Right lung (tissue), 5 donors: ENCODE results near the gene ADAM12. TPM values are rescaled to one million over a fixed set of nuclear protein-coding genes. Genes with fewer than 3 reads are reported as not detected.
A peak's percentile ranks its signal among the peaks of the same experiment; 100 is the strongest.
"Not testable (repeated sequence)": the region's sequence is repeated elsewhere in the genome, so short reads cannot be mapped to it uniquely, and the experiment has no call there.

Experiments used
- DNase-seq, 2 donors: peaks; one replicate each; pipeline ENCODE4 v3.0.0-alpha.2; 2013
- polyA plus RNA-seq, 5 donors: library from polyadenylated mRNA; unstranded; fragments of 120-200 nt; gene quantifications; one replicate each; pipeline versions ENCODE4 v1.2.1 to v1.2.3, GENCODE V29; 2013; ENCODE audit warnings: inconsistent platforms in 1 of 5, low replicate concordance in 1 of 5; ENCODE audit not compliant: insufficient read length in 5 of 5, insufficient read depth in 1 of 5

ADAM12 gene
- polyA plus RNA-seq, 5 donors: 6.3 to 12.1 (median 9.9) TPM

GRCh38 chr10:126373972-126374371 lies 14.3 kb downstream of the ADAM12 start:
- no peak for DNase-seq

GRCh38 chr10:126373147-126373546 lies 15.1 kb downstream of the ADAM12 start:
- peak; percentile 88 for DNase-seq

DNA sequence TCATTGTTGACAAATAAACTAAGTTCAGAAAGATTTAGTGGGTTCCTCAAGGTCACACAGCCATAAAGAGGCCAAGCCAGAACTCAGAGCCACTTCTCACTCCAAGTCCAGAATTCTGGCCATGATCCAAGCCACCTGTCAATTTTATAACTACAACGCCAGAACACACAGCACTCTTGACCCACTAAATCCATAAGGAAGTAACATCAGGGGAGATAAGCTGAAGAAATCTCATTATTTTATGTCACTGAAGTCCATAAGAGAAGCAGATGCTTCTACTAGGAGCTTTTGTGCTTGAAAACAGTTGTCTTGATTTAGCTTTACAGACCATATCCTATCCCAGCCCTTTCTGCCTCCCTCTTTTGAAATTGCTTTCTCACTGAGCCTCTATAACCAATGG lies 15.9 kb downstream of the ADAM12 start:
- no peak for DNase-seq

DNA sequence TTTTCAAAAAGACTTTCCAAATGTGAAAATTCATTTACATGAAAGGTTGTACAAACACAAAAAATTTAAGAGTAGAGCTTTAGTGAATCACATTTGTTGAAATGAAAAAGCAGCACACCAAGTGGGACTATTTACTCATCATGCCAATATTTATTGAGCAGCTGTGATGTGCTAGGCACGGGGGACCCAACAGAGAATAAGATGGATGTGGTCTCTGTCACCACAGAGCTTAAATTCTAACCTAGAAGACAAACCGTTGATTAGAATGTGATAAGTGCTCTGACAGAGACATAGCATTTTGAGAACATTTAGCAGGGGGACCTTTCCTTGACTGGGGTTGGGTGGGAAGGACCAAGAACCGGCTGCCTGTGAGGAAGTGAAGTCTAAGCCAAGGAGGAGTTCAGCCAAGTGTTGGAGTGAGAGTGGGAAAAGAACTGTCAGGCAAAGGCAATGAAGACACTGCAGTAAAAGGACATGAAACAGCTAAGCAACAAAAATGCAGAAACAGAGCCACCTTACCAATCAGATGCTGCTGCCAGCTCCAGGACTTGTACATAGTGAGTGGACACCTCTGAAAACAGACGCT lies 19.1 kb downstream of the ADAM12 start:
- peak; percentile 80 for DNase-seq

DNA sequence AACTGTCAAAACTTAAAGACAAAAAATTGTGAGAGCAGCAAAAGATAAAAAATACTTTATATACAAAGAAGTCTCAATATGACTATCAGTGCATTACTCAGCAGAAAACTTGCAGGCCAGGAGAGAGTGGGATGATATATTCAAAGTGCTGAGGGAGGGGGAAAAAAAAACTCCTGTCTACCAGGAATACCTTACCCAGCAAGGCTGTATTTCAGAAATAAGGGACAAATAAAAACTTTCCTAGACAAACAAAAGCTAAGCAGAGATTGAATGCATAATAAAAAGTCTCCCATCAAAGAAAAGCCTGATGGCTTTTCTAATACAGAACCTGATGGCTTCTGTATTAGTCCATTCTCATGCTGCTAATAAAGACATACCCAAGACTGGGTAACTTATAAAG lies 31.1 kb downstream of the ADAM12 start:
- no peak for DNase-seq

- no peak for DNase-seq
Measured at GRCh38 chr10:126353666-126354065, 34.6 kb downstream of the ADAM12 start.

GRCh38 chr10:126352453-126352852 lies 35.8 kb downstream of the ADAM12 start:
- peak in 1 of 2 donors; percentile 27 for DNase-seq

- no peak for DNase-seq
Measured at GRCh38 chr10:126351021-126351420, 37.3 kb downstream of the ADAM12 start.

- no peak for DNase-seq
Measured at GRCh38 chr10:126350216-126350992, 37.9 kb downstream of the ADAM12 start.

- no peak for DNase-seq
Measured at GRCh38 chr10:126349676-126350075, 38.6 kb downstream of the ADAM12 start.

DNA sequence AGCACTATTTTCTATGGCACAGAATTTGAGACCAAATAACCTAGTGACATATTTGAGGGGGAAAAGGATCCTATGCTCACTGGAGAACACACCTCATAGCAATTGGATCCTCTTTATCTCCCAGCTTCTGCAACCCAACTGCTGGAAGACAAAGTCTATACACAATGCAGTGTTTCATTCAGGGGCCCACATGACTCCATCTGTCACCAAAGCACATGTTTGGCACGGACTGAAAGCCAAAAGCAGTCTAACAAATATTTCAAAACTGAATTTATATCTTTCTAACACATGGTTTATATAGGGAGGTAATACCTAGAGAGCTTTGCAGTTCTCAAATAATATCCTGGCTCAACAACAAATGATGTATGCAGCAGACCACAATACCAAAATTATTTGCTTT lies 39.2 kb downstream of the ADAM12 start:
- no peak for DNase-seq

DNA sequence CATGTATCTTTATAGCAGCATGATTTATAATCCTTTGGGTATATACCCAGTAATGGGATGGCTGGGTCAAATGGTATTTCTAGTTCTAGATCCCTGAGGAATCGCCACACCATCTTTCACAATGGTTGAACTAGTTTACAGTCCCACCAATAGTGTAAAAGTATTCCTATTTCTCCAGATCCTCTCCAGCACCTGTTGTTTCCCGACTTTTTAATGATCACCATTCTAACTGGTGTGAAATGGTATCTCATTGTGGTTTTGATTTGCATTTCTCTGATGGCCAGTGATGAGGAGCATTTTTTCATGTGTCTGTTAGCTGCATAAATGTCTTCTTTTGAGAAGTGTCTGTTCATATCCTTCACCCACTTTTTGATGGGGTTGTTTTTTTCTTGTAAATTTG lies 44.8 kb downstream of the ADAM12 start:
- DNase-seq: not testable (repeated sequence)

- no peak for DNase-seq
Measured at GRCh38 chr10:126342680-126343079, 45.6 kb downstream of the ADAM12 start.

- no peak for DNase-seq
Measured at GRCh38 chr10:126341491-126341890, 46.8 kb downstream of the ADAM12 start.

- no peak for DNase-seq
Measured at GRCh38 chr10:126337251-126337810, 50.9 kb downstream of the ADAM12 start.

- no peak for DNase-seq
Measured at GRCh38 chr10:126336801-126337200, 51.5 kb downstream of the ADAM12 start.

DNA sequence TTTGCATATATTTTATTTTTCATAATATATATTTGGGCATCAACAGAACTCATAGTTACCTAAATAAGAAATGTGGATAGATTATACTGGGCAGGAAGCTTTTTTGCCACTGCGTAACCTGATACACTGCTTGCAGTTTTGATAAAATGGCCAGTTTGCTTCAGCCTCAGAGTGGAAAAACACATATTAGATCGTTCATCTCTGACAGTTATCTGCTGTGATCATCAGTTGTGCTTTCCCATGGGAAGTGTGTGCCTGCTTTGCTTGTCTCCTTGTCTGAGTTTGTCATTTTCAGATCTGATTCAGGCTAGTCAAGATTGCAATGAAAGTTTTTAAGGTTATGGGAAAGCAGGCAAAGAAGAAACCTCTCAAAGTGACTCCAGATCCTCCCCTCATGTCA lies 54.0 kb downstream of the ADAM12 start:
- no peak for DNase-seq

GRCh38 chr10:126332576-126332975 lies 55.7 kb downstream of the ADAM12 start:
- DNase-seq: no peak

GRCh38 chr10:126331101-126331500 lies 57.2 kb downstream of the ADAM12 start:
- no peak for DNase-seq

DNA sequence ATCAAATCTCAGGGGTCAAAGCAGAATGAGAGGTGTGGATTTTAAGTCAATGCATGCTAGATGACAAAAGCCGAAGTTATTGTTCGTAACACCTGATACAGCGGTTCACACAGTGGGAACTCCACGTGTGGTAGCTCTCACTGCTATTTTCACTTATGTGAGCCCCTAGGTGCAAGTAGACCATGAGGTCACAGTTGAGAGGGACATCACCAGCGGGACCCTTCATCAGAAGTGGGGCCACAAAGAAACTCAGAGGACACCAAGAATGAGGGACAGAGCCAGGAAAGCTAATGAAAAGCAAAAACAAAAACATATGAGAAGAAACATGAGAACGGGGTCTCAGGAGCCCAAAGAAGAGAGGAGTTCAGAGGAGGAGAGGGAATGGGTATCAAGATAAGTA lies 63.5 kb downstream of the ADAM12 start:
- DNase-seq: no peak

DNA sequence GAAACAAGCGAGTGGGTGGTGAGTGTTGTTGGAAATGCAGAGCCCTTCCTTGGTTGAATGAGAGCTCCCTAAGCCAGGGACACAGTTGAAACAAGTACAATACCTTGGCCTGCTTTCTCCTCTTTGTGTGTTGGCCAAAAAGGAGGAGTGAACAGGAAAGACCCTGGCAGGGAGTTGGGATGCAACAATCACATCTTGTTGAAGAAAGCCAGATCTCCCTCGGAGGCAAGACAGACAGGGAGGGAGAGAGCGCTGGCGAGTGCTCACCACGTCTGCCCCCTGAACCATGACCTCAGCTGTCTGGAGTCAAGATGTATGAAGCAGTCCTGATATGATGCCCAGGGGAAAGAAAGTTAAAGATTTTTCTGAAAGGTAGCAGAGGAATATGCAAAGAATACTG lies 66.8 kb downstream of the ADAM12 start:
- DNase-seq: no peak

DNA sequence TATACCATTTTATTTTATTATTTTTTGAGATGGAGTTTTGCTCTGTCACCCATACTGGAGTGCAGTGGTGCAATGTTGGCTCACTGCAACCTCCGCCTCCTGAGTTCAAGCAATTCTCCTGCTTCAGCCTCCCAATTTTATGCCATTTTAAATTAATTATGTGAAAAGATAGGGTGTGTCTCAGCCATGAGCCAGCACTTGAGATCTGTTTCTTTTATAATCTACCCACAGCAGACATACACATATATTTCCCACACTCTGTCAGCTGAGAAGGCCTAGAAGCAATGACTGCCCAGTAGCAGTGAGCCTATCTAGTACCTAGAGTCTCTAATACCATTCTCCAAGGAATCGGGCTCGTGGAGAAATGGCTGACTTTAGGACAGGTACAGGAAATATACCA lies 70.5 kb downstream of the ADAM12 start:
- DNase-seq: no peak

- no peak for DNase-seq
Measured at GRCh38 chr10:126315494-126316177, 72.6 kb downstream of the ADAM12 start.
